A549 (cell line): Measurements from ENCODE around the gene CRB2.

Source experiments
- CBX8 ChIP-seq: fragments of 200-600 bp; sonication (generic); IDR thresholded peaks from 2 replicates; pipeline ENCODE4 v1.6.1; 2016
- EHMT2 ChIP-seq: fragments of 200-600 bp; sonication (generic); IDR thresholded peaks from 2 replicates; pipeline ENCODE4 v1.6.1; 2016; ENCODE audit warnings: antibody characterized with exemption, low read depth, mild to moderate bottlenecking, moderate library complexity
- EP300 ChIP-seq, 2 experiments: fragments of >200 bp; sonication (Bioruptor Twin); formaldehyde crosslinking; IDR thresholded peaks; 2 replicates in 1 of 2; 3 replicates in 1 of 2; pipeline ENCODE4 v1.6.1; 2016 to 2017
- FOSL2 ChIP-seq, 2 experiments: fragments of 450-650 bp in 1 of 2; fragments of >200 bp in 1 of 2; sonication (Bioruptor Twin) in 1 of 2; formaldehyde crosslinking; IDR thresholded peaks; 2 replicates each; pipeline versions ENCODE4 v1.5.0 to v1.6.1; 2016 to 2020; ENCODE audit warnings: mild to moderate bottlenecking in 1 of 2, moderate library complexity in 1 of 2
- JUN ChIP-seq, 2 experiments: fragments of >200 bp; sonication (Bioruptor Twin); formaldehyde crosslinking; IDR thresholded peaks; 2 replicates in 1 of 2; 3 replicates in 1 of 2; pipeline ENCODE4 v1.6.1; 2016 to 2017
- MAZ ChIP-seq: fragments of 150-350 bp; IDR thresholded peaks from 2 replicates; pipeline ENCODE4 v1.6.1; 2014; ENCODE audit warnings: antibody characterized with exemption, low read depth, low read length, borderline replicate concordance
- MYC ChIP-seq: IDR thresholded peaks from 2 replicates; pipeline ENCODE4 v1.6.1; 2012; ENCODE audit warnings: mild to moderate bottlenecking, inconsistent platforms, low read length, improper control_type of control experiment, borderline replicate concordance
- POLR2A ChIP-seq: IDR thresholded peaks from 2 replicates; pipeline ENCODE4 v1.6.1; 2012; ENCODE audit warnings: mild to moderate bottlenecking, low read length
- SMC3 ChIP-seq: fragments of >200 bp; sonication (Bioruptor Twin); formaldehyde crosslinking; IDR thresholded peaks from 3 replicates; pipeline ENCODE4 v1.6.1; 2018; ENCODE audit warnings: inconsistent platforms
- ZFP36 ChIP-seq: fragments of 450-650 bp; IDR thresholded peaks from 2 replicates; pipeline ENCODE4 v1.6.1; 2014; ENCODE audit warnings: borderline replicate concordance; ENCODE audit not compliant: partially characterized antibody
- TF ChIP-seq, protein P1 (sequence below): fragments of >200 bp; sonication (Bioruptor Twin); formaldehyde crosslinking; IDR thresholded peaks from 3 replicates; pipeline ENCODE4 v1.5.1; 2016
- TF ChIP-seq, protein P2 (sequence below): fragments of 200-600 bp; sonication (generic); IDR thresholded peaks from 2 replicates; pipeline ENCODE4 v1.6.1; 2016; ENCODE audit warnings: antibody characterized with exemption, mild to moderate bottlenecking, moderate library complexity
- TF ChIP-seq, protein P3 (sequence below): fragments of 450-650 bp; IDR thresholded peaks from 2 replicates; pipeline ENCODE4 v1.6.1; 2014; ENCODE audit warnings: antibody characterized with exemption

DNA sequence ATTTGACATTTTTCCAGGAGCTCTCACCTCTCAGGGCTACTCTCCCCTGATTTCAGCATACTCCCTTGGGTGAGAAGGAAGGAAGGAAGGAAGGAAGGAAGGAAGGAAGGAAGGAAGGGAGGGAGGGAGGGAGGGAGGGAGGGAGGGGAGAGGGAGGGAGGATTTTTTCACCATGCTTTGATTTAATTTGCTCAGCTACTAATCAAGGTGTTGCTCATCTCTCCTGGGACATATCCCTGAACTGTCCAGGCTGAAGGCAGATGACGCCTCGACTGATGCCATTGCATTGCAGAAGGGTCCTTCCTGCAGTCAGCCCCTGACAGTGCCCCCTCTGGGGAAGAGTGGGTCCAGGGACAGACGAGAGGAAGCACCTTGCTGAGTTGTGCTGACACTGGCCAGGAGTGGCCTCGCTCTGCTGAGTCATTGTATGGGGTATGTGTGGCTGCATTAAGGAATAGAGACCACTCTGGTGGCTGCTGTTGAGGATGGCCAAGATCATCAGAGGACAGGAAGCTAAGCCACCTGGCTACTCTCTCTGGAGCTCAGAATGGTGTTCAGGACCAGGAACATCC, 43.6 kb upstream of the CRB2 start:
- TF ChIP-seq POLR2A (no peak), ZFP36 (no peak), MAZ (no peak), FOSL2 (IDR thresholded peaks at IDR 0.05) (no peak), FOSL2 (CRISPR knock-in tag; IDR thresholded peaks at IDR 0.05) (no peak), CBX8 (no peak), EP300 (IDR thresholded peaks at IDR 0.05) (no peak), MYC (no peak), JUN (IDR thresholded peaks at IDR 0.05) (no peak), EHMT2 (no peak), SMC3 (no peak)
- TF ChIP-seq, protein P1, sequence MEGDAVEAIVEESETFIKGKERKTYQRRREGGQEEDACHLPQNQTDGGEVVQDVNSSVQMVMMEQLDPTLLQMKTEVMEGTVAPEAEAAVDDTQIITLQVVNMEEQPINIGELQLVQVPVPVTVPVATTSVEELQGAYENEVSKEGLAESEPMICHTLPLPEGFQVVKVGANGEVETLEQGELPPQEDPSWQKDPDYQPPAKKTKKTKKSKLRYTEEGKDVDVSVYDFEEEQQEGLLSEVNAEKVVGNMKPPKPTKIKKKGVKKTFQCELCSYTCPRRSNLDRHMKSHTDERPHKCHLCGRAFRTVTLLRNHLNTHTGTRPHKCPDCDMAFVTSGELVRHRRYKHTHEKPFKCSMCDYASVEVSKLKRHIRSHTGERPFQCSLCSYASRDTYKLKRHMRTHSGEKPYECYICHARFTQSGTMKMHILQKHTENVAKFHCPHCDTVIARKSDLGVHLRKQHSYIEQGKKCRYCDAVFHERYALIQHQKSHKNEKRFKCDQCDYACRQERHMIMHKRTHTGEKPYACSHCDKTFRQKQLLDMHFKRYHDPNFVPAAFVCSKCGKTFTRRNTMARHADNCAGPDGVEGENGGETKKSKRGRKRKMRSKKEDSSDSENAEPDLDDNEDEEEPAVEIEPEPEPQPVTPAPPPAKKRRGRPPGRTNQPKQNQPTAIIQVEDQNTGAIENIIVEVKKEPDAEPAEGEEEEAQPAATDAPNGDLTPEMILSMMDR, result no peak
- TF ChIP-seq, protein P2, sequence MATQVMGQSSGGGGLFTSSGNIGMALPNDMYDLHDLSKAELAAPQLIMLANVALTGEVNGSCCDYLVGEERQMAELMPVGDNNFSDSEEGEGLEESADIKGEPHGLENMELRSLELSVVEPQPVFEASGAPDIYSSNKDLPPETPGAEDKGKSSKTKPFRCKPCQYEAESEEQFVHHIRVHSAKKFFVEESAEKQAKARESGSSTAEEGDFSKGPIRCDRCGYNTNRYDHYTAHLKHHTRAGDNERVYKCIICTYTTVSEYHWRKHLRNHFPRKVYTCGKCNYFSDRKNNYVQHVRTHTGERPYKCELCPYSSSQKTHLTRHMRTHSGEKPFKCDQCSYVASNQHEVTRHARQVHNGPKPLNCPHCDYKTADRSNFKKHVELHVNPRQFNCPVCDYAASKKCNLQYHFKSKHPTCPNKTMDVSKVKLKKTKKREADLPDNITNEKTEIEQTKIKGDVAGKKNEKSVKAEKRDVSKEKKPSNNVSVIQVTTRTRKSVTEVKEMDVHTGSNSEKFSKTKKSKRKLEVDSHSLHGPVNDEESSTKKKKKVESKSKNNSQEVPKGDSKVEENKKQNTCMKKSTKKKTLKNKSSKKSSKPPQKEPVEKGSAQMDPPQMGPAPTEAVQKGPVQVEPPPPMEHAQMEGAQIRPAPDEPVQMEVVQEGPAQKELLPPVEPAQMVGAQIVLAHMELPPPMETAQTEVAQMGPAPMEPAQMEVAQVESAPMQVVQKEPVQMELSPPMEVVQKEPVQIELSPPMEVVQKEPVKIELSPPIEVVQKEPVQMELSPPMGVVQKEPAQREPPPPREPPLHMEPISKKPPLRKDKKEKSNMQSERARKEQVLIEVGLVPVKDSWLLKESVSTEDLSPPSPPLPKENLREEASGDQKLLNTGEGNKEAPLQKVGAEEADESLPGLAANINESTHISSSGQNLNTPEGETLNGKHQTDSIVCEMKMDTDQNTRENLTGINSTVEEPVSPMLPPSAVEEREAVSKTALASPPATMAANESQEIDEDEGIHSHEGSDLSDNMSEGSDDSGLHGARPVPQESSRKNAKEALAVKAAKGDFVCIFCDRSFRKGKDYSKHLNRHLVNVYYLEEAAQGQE, result no peak
- TF ChIP-seq, protein P3, sequence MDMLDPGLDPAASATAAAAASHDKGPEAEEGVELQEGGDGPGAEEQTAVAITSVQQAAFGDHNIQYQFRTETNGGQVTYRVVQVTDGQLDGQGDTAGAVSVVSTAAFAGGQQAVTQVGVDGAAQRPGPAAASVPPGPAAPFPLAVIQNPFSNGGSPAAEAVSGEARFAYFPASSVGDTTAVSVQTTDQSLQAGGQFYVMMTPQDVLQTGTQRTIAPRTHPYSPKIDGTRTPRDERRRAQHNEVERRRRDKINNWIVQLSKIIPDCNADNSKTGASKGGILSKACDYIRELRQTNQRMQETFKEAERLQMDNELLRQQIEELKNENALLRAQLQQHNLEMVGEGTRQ, result no peak
